GM21447 (cell line): ENCODE results near the gene SCYL2.
A peak's percentile ranks its signal among the peaks of the same experiment; 100 is the strongest.
"Not testable (repeated sequence)": the region's sequence is repeated elsewhere in the genome, so short reads cannot be mapped to it uniquely, and the experiment has no call there.

Experiments
- ATAC-seq: cut with Tn5 transposase; IDR thresholded peaks from one replicate; pipeline ENCODE4 v1.9.1; 2021; ENCODE audit not compliant: unreplicated experiment

SCYL2 gene

DNA sequence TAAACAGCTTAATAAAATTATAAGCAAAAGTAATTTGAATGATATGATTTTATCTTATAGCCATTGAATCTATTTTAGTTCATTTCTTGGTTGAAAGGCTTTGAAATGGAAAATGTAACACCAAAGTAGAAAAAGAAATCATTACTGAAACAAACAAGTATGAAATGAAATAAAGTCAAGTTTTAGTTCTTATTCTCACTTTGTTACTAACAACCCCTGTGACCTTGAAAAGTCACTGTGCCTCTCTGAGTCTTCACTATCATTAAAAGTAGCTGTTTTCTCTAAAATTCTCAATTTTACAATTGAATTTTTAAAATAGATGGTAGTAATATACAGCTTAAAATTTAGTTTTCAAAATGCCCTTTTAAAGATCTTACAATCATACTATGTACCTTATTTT, 57.5 kb downstream of the SCYL2 start:
- no peak for ATAC-seq

DNA sequence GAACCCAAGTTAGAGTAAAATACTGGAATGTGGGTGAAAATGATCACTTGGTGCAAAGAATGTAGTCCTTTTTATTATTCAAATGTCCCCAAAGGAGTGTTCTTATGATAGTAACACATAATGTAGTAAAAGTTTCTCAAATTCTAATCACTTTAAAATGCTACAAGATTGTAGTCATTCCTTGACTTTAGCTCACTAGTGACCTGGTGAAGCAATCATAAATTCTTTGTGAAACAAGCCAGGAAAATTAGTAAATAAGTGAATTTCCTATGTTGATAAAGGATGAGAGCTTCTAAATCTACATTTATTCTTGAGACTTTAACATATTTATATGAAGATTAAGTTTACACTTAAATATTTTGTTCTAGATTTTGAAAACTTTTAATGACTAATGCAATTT, 59.2 kb downstream of the SCYL2 start:
- no peak for ATAC-seq

DNA sequence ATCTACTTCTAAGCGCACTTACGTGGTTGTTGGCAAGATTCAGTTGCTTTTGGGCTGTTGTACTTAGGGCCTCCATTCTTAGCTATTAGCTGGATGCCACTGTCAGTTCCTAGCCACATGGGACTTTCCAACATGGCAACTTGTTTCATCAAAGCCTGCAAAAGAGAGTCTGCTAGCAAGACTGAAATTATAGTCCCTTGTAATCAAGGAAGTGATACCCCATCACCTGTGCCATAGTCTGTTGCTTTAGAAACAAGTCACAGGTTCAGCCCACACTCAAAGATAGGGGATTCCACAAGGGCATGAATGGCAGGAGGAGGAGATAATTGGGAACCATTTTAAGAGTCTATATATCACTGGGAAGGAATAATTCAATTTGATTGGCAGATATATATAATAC, 62.8 kb downstream of the SCYL2 start:
- ATAC-seq = peak; percentile 93

DNA sequence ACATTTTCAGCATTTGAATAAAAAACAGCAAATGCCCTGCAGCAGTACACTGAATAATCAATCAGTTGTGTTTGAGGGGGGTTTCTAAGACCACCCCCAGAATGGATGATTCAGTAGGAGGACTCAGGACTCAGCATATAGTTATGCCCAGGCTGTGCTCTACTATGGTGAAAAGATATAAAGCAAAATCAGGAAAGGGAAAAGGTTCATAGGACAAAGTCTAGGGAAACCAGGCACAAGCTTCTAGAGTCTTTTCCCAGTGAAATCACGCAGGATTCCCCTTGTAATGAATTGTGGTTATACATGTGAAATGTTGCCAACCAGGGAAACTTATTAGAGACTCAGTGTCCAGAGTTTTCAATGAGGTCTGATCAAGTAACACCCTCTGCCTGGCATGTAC, 64.9 kb downstream of the SCYL2 start:
- ATAC-seq = no peak

DNA sequence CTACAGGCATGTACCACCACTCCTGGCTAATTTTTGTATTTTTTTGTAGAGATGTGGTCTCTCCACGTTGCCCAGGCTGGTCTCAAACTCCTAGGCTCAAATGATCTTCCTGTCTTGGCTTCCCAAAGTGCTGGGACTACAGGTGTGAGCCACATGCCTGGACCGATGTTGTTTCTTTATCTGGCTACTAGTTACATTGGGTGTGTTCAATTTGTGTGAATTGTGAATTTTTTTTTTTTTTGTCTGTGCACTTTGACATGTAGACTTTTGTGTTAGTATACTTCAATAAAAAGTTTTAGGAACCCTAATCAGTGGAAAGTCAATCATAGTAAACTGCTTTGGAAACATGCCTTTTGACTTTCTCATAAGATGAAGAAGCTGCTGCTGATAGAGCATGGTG, 65.9 kb downstream of the SCYL2 start:
- no peak for ATAC-seq

DNA sequence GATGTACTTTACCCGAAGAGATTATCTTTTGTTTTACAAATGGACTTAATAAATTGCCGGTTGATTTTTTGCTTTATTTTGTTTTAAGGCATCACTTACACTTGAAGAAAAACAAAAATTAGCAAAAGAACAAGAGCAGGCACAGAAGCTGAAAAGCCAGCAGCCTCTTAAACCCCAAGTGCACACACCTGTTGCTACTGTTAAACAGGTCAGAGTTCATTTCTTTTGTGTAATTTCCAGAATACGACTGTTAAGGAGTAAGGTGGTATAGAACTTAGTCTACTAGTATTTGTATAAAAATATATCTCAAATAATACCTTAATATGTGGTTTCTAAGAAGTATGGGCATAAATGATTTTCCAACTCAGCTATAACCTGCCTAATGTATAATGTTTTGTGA, 70.3 kb downstream of the SCYL2 start:
- ATAC-seq = no peak

DNA sequence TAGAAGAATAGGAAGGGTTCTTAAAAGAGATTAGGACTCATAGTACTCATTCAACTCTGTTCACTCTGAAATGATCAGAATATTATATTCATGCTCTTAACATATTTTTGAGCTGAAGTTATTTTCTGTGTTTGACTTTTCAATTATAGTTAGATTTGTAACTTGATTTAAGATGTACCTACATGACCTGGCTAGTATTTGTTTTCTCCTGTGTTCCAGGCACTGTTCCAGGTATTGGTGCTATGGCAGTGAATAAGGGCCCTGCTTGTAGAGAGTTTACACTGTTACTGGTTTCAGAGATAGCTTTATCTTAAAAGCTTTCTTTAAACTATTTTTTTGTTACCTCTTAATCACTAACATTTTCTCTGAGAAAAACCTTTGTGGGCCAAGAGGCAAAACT, 70.8 kb downstream of the SCYL2 start:
- ATAC-seq = no peak

DNA sequence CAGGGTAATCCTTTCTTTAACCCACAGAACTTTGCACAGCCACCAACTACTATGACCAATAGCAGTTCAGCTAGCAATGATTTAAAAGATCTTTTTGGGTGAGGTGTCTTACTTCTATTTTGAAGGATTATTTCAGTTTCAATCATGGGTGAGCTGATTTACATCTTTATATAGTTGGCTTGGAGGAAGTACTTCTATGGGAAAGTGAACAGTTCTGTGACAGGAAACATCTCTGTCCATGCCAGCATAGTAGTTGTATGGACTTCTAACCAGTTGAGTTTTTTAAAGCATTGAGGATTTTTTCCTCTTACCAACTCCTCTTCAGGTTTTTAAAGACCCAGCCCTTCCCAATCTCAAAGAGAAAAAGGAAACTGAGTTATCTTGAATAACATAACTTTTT, 72.1 kb downstream of the SCYL2 start:
- no peak for ATAC-seq

DNA sequence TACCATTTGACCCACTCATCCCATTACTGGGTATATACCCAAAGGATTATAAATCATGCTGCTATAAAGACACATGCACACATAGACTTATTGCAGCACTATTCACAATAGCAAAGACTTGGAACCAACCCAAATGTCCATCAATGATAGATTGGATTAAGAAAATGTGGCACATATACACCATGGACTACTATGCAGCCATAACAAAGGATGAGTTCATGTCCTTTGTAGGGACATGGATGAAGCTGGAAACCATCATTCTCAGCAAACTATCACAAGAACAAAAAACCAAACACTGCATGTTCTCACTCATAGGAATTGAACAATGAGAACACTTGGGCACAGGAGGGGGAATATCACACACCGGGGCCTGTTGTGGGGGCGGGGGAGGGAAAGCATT, 75.9 kb downstream of the SCYL2 start:
- ATAC-seq = not testable (repeated sequence)

DNA sequence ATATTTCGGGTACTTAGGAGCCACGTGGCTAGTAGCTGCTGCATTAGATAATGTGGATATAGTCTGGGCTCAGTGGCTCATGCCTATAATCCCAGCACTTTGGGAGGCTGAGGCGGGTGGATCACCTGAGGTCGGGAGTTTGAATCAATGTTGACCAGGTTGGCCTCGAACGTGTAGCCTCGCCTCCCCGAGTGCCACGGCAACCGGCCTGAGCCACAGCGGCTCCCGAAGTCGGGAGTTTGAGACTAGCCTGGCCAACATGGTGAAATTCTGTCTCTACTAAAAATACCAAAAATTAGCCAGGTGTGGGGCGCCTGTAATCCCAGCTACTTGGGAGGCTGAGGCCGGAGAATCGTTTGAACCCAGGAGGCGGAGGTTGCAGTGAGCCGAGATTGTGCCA, 77.4 kb downstream of the SCYL2 start:
- not testable (repeated sequence) for ATAC-seq

DNA sequence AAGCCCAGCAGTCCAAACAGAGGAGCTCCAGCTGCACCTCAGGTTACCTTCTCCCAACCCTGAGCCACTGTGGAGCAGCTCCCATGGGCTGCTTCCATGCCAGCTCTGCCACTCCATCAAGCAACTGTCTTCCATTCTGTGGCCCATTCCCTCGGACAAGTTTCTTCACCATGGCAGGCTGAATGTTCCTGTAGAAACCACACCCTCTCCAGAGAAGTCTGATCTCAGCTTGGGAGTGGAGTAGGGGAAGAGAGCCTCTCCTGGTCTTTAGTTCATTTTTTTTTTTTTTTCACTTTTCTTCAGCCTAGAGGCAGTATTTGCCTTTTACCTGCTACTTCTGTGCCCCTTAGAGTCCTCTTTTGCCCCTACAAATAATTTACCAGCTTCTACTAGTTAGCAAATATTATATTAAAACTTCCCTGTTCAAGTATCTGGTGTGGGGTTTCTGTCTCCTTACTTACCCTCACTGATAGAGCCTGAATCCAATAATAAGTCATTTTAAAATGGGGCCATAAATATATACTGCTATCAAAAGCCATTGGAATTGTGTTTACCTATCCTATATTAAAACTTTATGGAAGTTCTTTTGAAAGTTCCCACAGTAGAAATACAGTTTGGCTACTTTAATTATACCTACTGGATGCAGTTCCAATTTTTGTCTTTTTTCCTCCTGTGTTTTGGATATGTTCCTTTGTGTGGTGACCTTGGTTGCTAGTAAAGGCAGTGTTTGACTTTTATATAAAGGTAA, 78.2 kb downstream of the SCYL2 start:
- no peak for ATAC-seq

DNA sequence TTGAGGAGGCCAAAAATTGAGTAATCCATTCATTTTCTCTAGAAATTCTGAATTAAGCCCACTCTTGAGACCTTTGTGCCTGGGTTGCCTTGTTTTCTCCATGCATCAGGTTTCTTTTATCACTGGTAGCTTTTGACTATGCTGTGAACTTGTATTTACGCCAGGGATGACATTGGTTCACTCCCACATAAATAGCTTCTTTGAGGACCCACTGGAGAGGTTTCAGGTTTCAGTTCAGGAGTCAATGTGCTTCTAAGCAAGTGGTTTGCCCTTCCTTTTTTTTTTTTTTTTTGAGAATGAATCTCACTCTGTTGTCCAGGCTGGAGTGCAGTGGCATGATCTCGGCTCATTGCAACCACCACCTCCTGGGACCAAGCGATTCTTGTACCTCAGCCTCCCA, 79.7 kb downstream of the SCYL2 start:
- no peak for ATAC-seq

DNA sequence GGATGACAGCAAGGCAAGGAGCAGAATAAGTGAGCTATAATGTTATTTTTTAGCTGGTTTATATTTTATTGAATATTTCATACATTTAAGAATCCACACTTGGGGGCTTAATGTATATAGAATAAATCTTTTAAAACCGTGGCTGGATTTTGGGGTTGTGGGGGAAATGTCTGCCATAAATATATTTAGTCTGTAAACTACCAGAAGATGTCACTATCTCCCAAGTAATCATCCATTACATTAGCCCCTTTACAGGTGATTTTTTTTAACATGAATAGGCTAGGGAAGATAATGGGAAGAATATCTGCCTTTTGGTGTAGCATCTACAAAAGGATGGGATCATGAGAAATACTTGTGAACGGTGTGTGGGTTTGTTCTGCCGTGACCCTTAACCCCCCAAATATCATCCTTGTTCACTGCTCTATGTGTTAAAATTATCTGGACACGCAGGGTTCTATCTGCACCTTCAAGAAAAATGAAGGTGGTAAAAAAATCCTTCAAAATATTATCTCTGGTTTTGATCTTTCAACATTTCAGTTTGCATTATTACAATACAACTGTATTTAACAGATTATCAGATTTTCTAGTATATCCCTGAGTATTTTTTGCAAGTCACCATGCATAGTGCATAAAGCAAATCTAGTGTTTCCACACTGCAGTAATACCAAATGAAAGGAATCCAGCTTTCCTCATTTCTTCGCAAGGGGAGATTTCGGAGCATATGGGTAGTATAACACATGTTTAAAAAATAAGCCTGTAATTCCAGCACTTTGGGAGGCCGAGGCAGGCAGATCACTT, 81.9 kb downstream of the SCYL2 start:
- ATAC-seq = no peak

DNA sequence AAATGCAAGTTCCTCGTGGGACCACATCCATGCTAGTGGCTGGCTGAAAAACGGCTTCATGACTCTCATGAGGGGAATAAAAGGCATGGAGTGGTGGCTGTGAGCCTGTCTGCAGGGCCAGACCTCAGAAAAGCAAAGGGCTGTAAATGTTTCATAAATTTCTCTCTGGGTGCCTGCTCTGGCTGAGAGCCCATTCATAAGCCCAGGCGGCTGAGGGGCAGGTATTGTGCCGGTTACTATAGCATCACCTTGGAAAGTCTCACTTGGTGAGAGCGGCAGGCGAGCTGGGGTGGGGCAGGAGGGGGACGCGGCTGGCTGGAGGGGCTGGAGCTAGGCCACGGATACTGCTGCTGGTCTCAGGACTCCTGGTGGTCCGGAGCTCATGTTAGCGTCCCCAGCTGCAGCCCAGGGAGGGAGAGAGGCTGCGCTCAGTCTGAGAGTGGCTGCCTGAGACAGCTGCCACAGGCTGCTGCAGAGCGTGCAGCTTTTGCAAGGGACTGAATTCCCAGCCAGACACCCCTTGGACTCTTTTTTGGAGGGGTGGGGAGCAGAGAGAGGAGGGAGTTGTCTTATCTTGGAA, 89.8 kb downstream of the SCYL2 start, which contains the start of gene SLC17A8:
TSS of gene SLC17A8 (plus strand) at position 431 of the 580 bp plus-strand sequence. CDS start 318 bp downstream, outside the sequence.
- no peak for ATAC-seq

DNA sequence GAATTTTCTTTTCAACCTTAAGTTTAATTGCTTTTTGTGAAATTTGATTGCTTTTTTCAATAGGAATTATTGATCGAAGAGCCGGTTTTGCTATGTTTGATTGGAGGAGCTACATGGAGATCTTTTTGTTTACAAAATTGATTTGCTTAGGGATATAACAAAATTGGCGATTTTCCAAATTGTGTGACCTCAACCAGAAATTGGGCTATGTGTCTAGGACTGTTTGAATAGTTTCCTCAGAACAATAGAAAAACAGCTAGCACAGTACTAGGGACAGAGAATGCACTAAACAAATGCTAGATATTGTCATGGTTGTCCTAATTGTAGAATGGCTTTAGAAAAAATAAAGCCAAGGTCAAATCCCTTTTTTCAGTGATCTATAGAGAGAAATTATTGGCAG, 92.3 kb downstream of the SCYL2 start:
- ATAC-seq = no peak

DNA sequence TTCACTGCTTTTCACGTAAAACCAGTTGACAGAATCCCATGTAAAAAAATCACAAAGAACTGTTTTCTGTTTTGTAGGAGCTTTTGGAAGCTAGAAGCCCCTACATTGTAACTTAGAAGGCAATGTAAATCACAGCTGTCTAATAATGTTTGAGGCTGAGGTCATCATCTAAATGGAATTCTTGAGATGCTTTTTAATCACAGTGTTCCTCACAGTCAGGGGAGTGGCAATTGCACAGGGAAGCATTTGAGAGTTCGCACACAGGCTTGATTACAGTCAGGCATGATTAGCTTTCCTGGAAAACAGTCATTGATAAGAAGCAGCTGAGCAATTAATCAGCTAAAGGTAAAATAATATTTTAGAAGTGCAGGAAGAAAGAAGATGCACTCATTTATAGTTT, 92.8 kb downstream of the SCYL2 start:
- ATAC-seq = no peak

DNA sequence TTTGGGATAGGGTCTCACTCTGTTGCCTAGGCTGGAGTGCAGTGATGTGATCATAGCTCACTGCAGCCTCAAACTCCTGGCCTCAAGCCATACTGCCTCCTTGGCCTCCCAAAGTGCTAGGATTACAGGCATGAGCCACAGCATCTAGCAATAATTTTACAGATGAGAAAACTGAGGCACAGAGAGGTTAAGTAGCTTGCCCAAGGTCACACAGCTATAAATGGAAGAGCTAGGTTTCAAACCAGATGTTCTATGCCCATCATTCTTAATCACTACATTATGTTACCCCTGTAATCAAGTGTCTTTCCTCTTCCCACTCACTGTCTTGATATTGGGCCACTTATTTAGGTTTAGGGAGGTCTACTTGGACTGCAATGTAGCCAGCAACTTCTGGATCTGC, 93.5 kb downstream of the SCYL2 start:
- no peak for ATAC-seq

DNA sequence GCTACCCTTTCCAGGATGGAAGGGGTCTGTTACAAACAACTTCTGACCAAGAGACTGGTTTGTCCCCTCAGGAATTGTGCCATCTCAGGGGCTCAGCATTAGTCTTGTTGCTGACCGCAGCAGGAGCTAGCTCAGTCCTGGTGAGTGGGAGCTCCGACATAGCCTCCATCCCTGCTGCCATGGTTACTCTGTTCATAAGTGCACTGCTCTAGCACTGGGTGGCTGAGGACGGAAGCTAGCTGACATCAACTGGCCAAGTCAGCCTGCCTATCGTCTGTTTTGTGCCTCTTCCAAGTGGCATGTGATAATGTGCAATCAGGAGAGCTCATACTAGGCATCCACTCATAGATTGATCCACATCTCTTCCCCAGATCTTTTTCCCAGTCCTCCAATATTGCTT, 97.3 kb downstream of the SCYL2 start:
- no peak for ATAC-seq

DNA sequence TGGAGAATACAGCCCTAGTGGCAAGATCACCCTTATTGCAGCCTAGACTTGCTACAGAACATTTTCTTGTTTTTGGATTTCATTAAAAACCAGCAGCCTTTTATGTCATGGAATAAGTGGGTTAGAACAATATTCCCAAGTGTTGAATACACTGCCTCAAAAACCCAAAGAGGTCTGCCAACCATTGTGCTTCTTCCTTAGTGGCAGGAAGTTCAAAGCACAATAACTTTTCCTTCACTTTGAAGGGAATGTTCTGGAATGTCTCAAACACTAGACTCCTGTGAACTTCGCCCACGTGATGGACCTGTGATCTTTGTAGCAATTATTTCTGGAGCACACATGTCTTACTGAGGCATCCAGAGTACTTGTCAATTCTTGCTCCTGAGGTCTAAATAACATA, 98.4 kb downstream of the SCYL2 start:
- no peak for ATAC-seq

DNA sequence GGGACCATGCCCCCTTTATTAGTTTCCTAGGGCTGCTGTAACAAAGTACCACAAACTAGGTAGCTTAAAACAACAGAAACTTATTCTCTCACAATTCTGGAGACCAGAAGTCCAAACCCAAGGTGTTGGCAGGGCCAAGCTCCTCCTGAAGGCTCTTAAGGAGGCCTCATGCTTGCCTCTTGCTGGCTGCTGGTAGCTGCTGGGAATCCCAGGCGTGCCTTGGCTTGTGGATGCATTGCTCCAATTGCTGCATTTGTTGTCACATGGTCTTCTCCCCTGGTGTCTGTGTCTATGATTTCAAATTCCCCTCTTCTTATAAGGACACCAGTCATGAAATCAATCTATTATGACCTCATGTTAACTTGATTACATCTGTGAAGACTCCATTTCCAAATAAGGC, 101.1 kb downstream of the SCYL2 start:
- no peak for ATAC-seq

DNA sequence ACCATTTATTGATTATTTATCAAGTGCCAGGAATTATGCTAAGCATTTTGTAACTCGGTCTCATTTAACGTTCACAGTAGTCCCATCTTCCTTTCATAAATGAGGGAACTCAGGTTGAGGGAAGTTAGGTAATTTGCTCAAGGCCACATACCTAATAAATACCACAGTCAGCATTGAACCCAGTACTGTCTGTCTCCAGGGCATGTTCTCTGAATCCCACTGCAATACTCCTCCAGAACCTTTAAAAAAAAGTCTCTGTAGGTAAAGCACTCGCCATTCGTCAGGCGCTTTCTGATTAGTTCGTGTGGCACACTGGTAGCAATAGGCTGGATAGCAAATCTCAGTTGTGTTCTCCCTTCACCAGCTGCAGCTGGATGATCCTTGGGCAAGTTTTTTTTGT, 104.2 kb downstream of the SCYL2 start:
- ATAC-seq = no peak
